KMS-11 (cell line): Measurements from ENCODE around the gene ITGA8.
"Not testable (repeated sequence)": the region's sequence is repeated elsewhere in the genome, so short reads cannot be mapped to it uniquely, and the experiment has no call there.

ENCODE experiments used
- H2AFZ ChIP-seq: fragments of 200-600 bp; sonication (generic); 2 replicates; pipeline ENCODE4 v1.6.1; 2016; ENCODE audit warnings: antibody characterized with exemption, mixed run types, low read depth
- H3K27ac ChIP-seq: fragments of 200-600 bp; sonication (generic); 2 replicates; pipeline ENCODE4 v1.6.1; 2016; ENCODE audit warnings: mild to moderate bottlenecking, mixed run types
- H3K27me3 ChIP-seq: fragments of 200-600 bp; sonication (generic); 2 replicates; pipeline ENCODE4 v1.6.1; 2017; ENCODE audit warnings: mild to moderate bottlenecking, low read depth, mixed run types, moderate library complexity; ENCODE audit not compliant: insufficient read depth
- H3K36me3 ChIP-seq: fragments of 200-600 bp; sonication (generic); 2 replicates; pipeline ENCODE4 v1.6.1; 2017; ENCODE audit warnings: mild to moderate bottlenecking, mixed run types; ENCODE audit not compliant: insufficient read depth
- H3K4me1 ChIP-seq: fragments of 200-600 bp; sonication (generic); 2 replicates; pipeline ENCODE4 v1.6.1; 2016; ENCODE audit warnings: mild to moderate bottlenecking, low read depth, mixed run types; ENCODE audit not compliant: poor library complexity, severe bottlenecking
- H3K4me2 ChIP-seq: fragments of 200-600 bp; sonication (generic); 2 replicates; pipeline ENCODE4 v1.7.0; 2016; ENCODE audit warnings: mild to moderate bottlenecking, mixed run types
- H3K4me3 ChIP-seq: fragments of 200-600 bp; sonication (generic); IDR thresholded peaks from 2 replicates; pipeline ENCODE4 v1.6.1; 2017; ENCODE audit warnings: low read depth, low read length, mixed read lengths; ENCODE audit not compliant: insufficient read depth
- H3K79me2 ChIP-seq: fragments of 200-600 bp; sonication (generic); 2 replicates; pipeline ENCODE4 v1.6.1; 2016; ENCODE audit warnings: low read depth, mixed run types; ENCODE audit not compliant: insufficient read depth
- H3K9ac ChIP-seq: fragments of 200-600 bp; sonication (generic); 2 replicates; pipeline ENCODE4 v1.6.1; 2016; ENCODE audit warnings: mild to moderate bottlenecking, mixed run types
- H4K20me1 ChIP-seq: fragments of 200-600 bp; sonication (generic); 2 replicates; pipeline ENCODE4 v1.6.1; 2016; ENCODE audit warnings: mild to moderate bottlenecking, mixed run types; ENCODE audit not compliant: insufficient read depth
- TF ChIP-seq, protein P1 (sequence below): fragments of 200-600 bp; sonication (generic); conservative IDR thresholded peaks from 2 replicates; pipeline ENCODE4 v1.6.1; 2017; ENCODE audit warnings: low read depth, mild to moderate bottlenecking, antibody characterized with exemption, low read length, moderate library complexity, mixed read lengths

ITGA8 gene

DNA sequence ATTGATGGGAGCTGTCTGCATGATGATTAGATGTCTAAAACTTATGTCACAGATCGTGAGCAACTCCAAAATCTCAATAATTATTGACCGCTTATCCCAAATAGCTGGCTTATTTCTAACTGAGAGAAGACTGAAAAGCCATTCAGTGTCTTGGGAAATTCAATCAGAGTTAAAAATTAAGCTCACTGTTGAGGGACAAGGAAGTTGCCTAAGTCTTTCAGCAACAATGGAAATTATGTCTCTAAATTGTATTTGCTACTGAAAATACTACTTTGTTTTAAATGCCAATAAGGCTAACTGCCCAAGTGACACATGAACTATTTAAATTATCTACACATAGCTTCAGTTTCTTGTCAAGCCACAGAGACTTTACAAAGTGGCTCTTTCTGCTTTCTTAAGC, 240.8 kb downstream of the ITGA8 start:
- H3K27ac ChIP-seq, result no peak overlapping the region
- H3K27me3 ChIP-seq, result no peaks in the 10 kb centered on the region
- no peaks in the 10 kb centered on the region for H3K4me1 ChIP-seq
- no peaks in the 10 kb centered on the region for H3K79me2 ChIP-seq
- no peak overlapping the region for H3K4me2 ChIP-seq
- TF ChIP-seq, protein P1, sequence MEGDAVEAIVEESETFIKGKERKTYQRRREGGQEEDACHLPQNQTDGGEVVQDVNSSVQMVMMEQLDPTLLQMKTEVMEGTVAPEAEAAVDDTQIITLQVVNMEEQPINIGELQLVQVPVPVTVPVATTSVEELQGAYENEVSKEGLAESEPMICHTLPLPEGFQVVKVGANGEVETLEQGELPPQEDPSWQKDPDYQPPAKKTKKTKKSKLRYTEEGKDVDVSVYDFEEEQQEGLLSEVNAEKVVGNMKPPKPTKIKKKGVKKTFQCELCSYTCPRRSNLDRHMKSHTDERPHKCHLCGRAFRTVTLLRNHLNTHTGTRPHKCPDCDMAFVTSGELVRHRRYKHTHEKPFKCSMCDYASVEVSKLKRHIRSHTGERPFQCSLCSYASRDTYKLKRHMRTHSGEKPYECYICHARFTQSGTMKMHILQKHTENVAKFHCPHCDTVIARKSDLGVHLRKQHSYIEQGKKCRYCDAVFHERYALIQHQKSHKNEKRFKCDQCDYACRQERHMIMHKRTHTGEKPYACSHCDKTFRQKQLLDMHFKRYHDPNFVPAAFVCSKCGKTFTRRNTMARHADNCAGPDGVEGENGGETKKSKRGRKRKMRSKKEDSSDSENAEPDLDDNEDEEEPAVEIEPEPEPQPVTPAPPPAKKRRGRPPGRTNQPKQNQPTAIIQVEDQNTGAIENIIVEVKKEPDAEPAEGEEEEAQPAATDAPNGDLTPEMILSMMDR, result no peak
- no peak overlapping the region for H2AFZ ChIP-seq
- no peak overlapping the region for H3K9ac ChIP-seq
- no peaks in the 10 kb centered on the region for H4K20me1 ChIP-seq
- no peaks in the 10 kb centered on the region for H3K36me3 ChIP-seq
- no peak overlapping the region for H3K4me3 ChIP-seq

DNA sequence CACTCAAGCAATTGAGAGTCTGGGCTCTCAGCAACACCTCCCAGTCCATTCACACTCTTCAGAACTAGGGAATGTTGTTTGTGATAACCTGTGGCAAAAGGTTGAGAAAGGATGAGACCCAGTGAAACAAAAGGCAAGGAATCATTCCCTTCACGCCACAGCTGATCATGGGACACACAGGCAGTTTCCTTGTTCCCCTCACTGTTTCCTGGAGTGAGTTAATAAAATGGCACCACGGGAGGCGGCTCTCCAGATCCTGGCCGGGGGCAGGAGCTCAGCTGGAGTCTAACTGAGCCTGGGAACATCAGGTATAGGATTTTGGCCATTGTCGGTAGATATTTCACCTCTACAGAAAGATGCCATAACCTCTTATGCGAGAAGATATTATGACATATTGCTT, 241.3 kb downstream of the ITGA8 start:
- no peaks in the 10 kb centered on the region for H3K79me2 ChIP-seq
- H3K4me2 ChIP-seq, result no peak overlapping the region
- H3K4me1 ChIP-seq, result no peaks in the 10 kb centered on the region
- no peak overlapping the region for H3K9ac ChIP-seq
- no peak overlapping the region for H3K4me3 ChIP-seq
- TF ChIP-seq, protein P1, result no peak
- H4K20me1 ChIP-seq, result no peaks in the 10 kb centered on the region
- H3K36me3 ChIP-seq, result no peaks in the 10 kb centered on the region
- H2AFZ ChIP-seq, result no peak overlapping the region
- H3K27ac ChIP-seq, result no peak overlapping the region
- H3K27me3 ChIP-seq, result no peaks in the 10 kb centered on the region

DNA sequence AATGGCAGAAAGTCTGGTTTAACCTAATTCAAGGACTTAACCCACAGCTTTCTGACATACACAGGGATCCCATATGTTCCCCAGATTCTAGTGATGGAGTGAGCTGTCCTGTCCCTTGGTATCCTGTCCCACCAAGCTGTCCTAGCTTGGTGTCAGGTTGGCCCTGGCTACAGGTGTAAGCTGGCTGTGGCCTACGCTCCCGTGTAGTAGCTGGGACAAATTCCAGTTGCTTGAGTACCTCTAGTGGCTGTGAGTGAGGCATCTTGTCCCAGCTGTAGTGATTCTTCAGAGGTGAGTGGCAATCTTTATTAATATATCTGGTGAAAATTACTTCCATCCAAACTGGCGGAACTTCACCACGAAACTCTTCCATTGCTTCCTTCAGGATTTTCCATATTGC, 243.4 kb downstream of the ITGA8 start:
- Histone ChIP-seq H3K36me3 (no peaks in the 10 kb centered on the region), H2AFZ (no peak overlapping the region), H3K4me1 (no peaks in the 10 kb centered on the region), H4K20me1 (no peaks in the 10 kb centered on the region), H3K27me3 (no peaks in the 10 kb centered on the region), H3K4me2 (no peak overlapping the region), H3K9ac (no peak overlapping the region), H3K4me3 (no peak overlapping the region), H3K79me2 (no peaks in the 10 kb centered on the region), H3K27ac (no peak overlapping the region)
- TF ChIP-seq, protein P1, result no peak

DNA sequence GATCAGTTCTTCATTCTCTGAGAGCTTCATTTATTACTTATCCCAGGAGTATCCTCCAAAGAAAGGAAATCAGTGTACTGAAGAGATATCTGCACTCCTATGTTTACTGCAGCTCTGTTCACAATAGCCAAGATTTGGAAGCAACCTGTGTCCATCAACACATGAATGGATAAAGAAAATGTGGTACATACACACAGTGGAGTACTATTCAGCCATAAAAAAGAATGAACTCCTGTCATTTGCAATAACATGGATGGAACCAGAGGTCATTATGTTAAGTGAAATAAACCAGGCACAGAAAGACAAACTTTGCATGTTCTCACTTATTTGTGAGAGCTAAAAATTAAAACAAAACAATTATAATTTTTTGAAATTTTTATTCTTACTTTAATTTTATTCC, 244.3 kb downstream of the ITGA8 start:
- not testable (repeated sequence) for H3K27me3 ChIP-seq, H3K4me2 ChIP-seq, H3K36me3 ChIP-seq, H4K20me1 ChIP-seq, H3K9ac ChIP-seq, H3K4me1 ChIP-seq, H3K4me3 ChIP-seq, H2AFZ ChIP-seq, H3K27ac ChIP-seq, H3K79me2 ChIP-seq

DNA sequence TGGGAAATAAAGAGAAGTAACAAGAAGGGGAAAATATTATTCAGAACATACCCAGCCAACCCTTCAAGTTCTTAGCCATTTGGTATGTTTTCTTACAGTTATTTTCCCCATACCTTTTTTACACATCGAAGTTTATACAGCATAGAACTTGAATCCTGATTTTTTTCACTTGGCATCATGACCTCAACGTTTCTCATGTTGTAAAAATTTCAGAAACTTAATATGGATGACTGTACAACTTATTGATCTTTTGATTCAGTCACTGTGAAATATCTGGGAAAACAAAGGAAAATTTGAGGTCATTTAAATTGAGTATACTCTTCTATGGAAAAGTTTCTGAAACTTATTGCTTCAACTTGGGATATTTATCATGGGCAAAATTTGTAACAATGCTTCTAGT, 245.1 kb downstream of the ITGA8 start:
- Histone ChIP-seq H3K4me3 (no peak overlapping the region), H3K27me3 (no peaks in the 10 kb centered on the region), H3K9ac (no peak overlapping the region), H3K4me1 (no peaks in the 10 kb centered on the region), H3K36me3 (no peaks in the 10 kb centered on the region), H4K20me1 (no peaks in the 10 kb centered on the region), H3K4me2 (no peak overlapping the region), H2AFZ (no peak overlapping the region), H3K79me2 (no peaks in the 10 kb centered on the region), H3K27ac (no peak overlapping the region)
- TF ChIP-seq, protein P1, result no peak
